8988T (cell line): ENCODE results near the gene CELF4.

Experiments
- DNase-seq: peaks from one replicate; pipeline ENCODE4 v3.0.0; 2011

CELF4 gene

GRCh38 chr18:37249171-37249886 lies 316.3 kb downstream of the CELF4 start:
- no peak for DNase-seq

GRCh38 chr18:37248281-37248680 lies 317.3 kb downstream of the CELF4 start:
- DNase-seq, result no peak

DNA sequence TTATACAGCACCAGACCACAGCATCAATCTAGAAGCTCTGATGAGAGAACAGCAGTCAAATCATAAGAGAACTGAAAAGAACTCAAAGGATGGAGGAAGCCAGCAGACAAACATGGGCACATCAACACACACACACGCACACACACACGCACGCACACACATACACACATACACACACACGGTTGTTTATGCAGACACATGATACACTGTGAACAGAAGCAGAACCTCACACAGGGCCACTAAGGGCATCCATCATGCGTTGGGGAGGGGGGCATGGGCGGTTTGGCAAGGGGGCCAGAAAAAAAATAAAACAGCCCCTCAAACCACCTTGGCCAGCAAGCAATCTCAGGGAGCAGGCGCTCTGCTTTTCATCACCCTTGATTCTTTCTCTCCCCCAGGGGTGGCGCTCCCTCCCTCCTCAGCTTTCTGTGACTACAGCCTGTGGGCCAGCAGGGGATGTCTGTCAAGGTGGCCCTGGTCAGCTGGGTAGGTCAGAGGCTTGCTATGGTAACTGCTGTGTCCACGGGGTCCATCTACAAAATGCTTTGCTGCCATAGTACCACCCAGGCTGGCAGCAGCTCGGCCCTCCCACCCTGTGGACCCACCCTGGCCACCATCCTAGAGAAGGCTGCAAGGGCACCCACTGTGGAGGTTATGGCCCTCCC lies 318.0 kb downstream of the CELF4 start:
- DNase-seq, result no peak

GRCh38 chr18:37246779-37247340 lies 318.7 kb downstream of the CELF4 start:
- DNase-seq, result no peak

GRCh38 chr18:37244618-37245017 lies 321.0 kb downstream of the CELF4 start:
- no peak for DNase-seq

- DNase-seq, result no peak
These were observed 321.9 kb downstream of the CELF4 start for GRCh38 chr18:37243741-37244140.

DNA sequence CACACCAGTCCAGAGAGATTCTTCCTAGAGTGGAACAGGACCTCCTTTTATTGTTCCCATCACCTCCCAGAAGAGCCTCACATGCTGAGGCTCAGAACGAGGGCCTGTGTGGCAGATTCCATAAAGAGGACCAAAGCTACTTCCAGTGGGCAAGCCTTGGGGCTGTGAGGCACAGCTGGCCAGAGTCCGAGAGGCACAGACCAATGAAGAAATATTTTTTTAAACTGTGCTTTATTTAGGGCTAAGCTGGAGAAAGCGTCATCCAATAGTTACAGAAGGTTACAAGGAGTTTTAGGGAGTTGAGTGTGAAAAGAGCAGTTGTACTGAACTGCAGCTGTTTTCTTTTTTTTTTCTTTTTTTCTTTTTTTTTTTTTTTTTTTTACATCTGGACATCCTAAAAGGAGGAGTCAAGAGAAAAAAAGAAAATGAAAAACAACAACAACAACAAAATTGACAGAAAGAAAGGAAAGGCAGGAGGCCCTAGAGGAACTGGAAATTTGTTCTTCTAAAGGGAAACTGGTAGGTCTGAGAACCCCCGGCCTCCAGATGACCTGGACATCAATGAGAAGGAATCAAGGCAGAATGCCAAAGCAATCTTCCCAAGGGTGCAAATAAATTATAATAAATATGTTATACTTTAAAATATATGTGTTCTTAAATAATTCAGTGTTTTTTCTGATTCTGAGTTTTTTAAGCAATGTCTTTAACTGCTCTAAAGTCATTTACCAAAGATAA lies 322.6 kb downstream of the CELF4 start:
- no peak for DNase-seq

- DNase-seq, result no peak
These were observed 323.5 kb downstream of the CELF4 start for GRCh38 chr18:37242091-37242490.

DNA sequence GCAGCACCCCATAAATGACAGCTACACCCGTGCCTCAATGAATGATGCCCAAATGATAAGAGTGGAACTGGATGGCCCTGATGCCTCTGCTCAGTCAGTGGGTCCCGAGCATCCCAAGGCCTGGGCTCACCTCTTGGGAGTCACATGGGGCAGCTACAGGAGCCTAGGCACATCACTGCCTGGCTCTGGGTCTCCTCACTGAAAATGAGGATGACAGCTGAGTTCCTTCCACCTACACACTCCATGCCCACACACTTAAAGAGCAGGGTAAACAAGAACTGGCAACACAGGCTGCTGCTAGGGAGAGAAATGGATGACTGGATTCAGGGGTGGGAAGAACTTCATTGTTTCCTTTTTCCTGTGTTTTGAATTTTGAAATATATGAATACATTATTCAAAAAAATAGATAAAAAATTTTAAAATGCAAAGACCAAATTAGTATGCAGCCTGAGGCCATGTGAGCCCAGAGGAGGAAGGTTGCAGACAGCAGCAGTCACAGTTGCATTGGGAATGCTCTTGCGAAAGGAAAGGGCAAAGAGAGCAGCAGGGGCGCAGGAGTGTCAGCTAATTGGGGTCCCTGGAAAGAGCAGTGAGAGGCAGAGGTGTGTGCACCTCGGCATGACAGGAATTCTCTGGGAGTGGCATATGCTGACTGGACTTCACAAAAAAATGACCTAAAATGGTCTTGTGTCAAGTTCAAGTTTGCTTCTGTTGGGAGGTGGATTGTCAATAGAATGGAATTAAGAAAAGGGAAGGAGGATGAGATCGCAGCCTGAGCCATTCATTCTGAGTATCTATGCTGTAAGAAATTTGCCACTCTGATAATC lies 327.1 kb downstream of the CELF4 start:
- no peak for DNase-seq

GRCh38 chr18:37235583-37235982 lies 330.0 kb downstream of the CELF4 start:
- DNase-seq, result no peak

DNA sequence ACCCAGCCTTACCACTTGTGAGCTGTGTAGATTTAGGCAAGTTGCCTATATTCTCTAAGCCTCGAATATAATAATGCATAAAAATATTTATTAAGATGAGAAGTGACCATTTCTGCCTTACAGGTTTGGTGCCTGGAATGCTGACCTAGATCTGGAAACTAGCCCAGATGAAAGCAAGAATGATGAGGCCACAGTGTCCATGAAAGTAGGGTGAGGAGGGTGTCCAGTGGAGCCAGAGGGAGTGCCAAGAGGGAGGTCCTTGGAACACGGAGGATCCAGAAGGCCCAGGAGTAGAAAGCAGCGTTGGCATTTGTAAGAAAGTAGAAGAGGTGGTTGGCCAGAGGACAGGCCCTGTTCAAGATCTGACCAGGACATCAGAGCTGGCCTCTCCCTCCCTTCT lies 334.3 kb downstream of the CELF4 start:
- DNase-seq, result no peak

DNA sequence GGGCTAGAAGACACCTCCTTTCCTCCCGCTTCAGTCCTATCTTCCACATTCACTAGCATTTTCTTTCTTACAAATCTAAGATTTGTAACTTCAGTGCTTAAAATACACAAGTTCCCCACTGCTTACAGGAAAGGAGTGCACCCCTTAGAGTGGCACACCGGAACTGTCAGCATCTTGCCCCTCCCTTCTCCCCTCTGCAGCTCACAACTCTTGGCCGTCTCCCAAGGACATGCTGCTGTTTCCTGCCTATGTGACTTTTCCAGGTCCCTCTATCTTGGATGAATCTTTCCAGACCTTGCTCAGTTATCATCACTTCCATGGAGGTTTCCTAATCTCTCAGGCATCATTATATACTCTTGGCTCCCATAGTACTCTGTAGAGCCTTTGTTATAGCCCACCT lies 334.8 kb downstream of the CELF4 start:
- no peak for DNase-seq

GRCh38 chr18:37225279-37225678 lies 340.3 kb downstream of the CELF4 start:
- DNase-seq, result no peak

- DNase-seq, result no peak
These were observed 342.6 kb downstream of the CELF4 start for GRCh38 chr18:37222999-37223378.

DNA sequence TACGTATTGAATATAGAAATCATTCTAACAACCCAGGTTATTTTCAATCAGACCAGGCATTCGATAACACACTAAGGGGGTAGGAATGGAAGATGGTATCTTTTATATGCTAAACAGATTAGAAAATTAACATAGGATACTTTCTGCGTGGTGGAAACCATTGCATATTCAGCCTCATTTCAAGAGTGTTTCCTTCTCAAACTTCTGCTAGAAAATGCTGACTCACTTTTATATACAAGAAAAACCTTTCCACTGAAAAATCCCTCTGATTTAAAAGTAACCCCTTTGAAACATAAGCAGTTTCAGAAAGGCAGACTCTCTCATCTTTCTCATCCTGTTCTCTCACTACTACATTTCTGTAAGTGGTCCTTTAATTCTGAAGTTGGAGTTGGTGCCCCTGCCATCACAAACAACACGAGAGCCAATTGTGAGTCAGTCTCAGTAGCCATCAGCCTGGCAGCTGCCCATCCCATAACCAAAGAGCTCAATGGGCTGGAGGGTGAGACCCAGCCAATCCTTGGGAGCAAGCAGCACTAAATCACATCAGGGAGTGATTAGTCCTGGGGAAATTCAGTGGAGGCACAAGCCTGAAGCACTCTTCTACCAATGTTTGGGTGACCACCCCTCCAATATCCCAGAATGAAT lies 343.1 kb downstream of the CELF4 start:
- DNase-seq, result no peak

GRCh38 chr18:37219257-37219656 lies 346.3 kb downstream of the CELF4 start:
- no peak for DNase-seq

GRCh38 chr18:37218022-37218590 lies 347.5 kb downstream of the CELF4 start:
- DNase-seq, result no peak

- no peak for DNase-seq
These were observed 354.8 kb downstream of the CELF4 start for GRCh38 chr18:37210781-37211180.

GRCh38 chr18:37207343-37207742 lies 358.3 kb downstream of the CELF4 start:
- DNase-seq, result no peak

- no peak for DNase-seq
These were observed 365.9 kb downstream of the CELF4 start for GRCh38 chr18:37199741-37200140.
